Glutamatergic neuron (in vitro differentiated cells): Measurements from ENCODE around the gene PGLYRP3. TPM values are rescaled to one million over a fixed set of nuclear protein-coding genes. Genes with fewer than 3 reads are reported as not detected.

Source experiments
- DNase-seq: peaks from one replicate; pipeline ENCODE4 v3.0.0; 2022
- H3K27ac Mint-ChIP-seq: one replicate; pipeline ENCODE4 v1.8.0; 2020; ENCODE audit warnings: mild to moderate bottlenecking, mixed read lengths, inconsistent platforms; ENCODE audit not compliant: unreplicated experiment
- H3K27me3 Mint-ChIP-seq: one replicate; pipeline ENCODE4 v1.8.0; 2020; ENCODE audit warnings: mild to moderate bottlenecking, moderate library complexity, mixed read lengths, inconsistent platforms; ENCODE audit not compliant: unreplicated experiment
- H3K36me3 Mint-ChIP-seq: one replicate; pipeline ENCODE4 v1.8.0; 2020; ENCODE audit warnings: mild to moderate bottlenecking, mixed read lengths, inconsistent platforms; ENCODE audit not compliant: unreplicated experiment
- H3K4me1 Mint-ChIP-seq: one replicate; pipeline ENCODE4 v1.8.0; 2020; ENCODE audit warnings: mild to moderate bottlenecking, low read depth, mixed read lengths, inconsistent platforms; ENCODE audit not compliant: unreplicated experiment
- H3K4me3 Mint-ChIP-seq: one replicate; pipeline ENCODE4 v1.8.0; 2020; ENCODE audit warnings: mild to moderate bottlenecking, mixed read lengths, inconsistent platforms; ENCODE audit not compliant: unreplicated experiment
- H3K9me3 Mint-ChIP-seq: one replicate; pipeline ENCODE4 v1.8.0; 2020; ENCODE audit warnings: mild to moderate bottlenecking, moderate library complexity, mixed read lengths, inconsistent platforms; ENCODE audit not compliant: unreplicated experiment
- total RNA-seq: library from RNA; stranded (reverse); fragmentation: NEBNext Ultra II Directional; extraction: Animal tissue kit (Norgen Biotek cat#: 25700); gene quantifications from one replicate; pipeline ENCODE4 v1.2.1, GENCODE V29; 2021; ENCODE audit not compliant: unreplicated experiment
- TF ChIP-seq, protein P1 (sequence below): fragments of 200-600 bp; sonication (generic); IDR thresholded peaks from one replicate; pipeline ENCODE4 v1.5.0; 2021; ENCODE audit not compliant: partially characterized antibody, unreplicated experiment

PGLYRP3 gene
- total RNA-seq, 1 donor from 2014 or later = not detected

DNA sequence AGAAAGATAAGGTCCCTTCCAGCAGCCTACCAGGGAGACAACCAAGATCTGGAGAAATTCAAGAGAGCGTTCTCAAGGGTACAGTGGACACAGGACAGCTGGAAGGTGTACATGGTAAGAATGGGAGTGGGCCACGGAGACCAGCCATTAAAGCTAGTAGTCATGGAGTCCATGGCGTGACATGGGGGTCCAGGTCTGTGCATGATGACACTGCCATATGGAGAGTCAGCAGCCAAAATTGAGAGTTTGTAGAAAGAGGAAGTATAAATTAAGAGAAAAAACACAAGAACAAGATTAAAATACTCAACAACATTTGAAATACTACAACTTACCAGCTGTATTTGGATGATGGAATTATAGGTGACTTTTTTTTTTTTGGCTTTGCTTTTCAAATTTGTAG is 61.2 kb downstream of the PGLYRP3 start:
- no peak for DNase-seq
- TF ChIP-seq, protein P1, sequence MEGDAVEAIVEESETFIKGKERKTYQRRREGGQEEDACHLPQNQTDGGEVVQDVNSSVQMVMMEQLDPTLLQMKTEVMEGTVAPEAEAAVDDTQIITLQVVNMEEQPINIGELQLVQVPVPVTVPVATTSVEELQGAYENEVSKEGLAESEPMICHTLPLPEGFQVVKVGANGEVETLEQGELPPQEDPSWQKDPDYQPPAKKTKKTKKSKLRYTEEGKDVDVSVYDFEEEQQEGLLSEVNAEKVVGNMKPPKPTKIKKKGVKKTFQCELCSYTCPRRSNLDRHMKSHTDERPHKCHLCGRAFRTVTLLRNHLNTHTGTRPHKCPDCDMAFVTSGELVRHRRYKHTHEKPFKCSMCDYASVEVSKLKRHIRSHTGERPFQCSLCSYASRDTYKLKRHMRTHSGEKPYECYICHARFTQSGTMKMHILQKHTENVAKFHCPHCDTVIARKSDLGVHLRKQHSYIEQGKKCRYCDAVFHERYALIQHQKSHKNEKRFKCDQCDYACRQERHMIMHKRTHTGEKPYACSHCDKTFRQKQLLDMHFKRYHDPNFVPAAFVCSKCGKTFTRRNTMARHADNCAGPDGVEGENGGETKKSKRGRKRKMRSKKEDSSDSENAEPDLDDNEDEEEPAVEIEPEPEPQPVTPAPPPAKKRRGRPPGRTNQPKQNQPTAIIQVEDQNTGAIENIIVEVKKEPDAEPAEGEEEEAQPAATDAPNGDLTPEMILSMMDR = no peak
- H3K36me3 Mint-ChIP-seq = no peaks in the 10 kb centered on the region
- peaks cover 8% of the 10 kb centered on the region for H3K27me3 Mint-ChIP-seq
- H3K27ac Mint-ChIP-seq = no peak overlapping the region
- H3K4me1 Mint-ChIP-seq = no peaks in the 10 kb centered on the region
- H3K4me3 Mint-ChIP-seq = no peak overlapping the region
- H3K9me3 Mint-ChIP-seq = peaks cover 6% of the 10 kb centered on the region

DNA sequence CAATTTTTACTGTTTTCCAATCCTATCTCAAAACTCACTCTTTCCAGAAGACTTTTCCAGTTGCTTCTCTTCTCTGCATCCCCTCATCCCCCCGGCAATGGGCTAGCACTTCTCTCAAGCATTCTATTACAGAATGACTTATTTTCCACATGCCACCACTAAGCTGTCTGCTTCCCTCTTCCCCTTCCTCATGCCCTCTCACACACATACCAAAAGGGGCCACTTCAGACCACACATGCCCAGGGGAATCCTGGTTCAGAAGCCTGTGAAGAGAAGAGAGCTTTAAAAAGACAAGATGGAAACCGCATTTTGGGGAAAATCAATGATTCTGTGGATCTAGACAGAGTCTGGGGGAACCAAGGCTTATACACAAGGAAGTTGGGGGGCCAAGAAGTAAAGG is 61.7 kb downstream of the PGLYRP3 start:
- Mint-ChIP-seq H3K9me3 (peaks cover 6% of the 10 kb centered on the region), H3K27ac (no peak overlapping the region), H3K4me1 (no peaks in the 10 kb centered on the region), H3K27me3 (peaks cover 7% of the 10 kb centered on the region), H3K4me3 (no peak overlapping the region), H3K36me3 (no peaks in the 10 kb centered on the region)
- DNase-seq = no peak
- TF ChIP-seq, protein P1 = no peak

DNA sequence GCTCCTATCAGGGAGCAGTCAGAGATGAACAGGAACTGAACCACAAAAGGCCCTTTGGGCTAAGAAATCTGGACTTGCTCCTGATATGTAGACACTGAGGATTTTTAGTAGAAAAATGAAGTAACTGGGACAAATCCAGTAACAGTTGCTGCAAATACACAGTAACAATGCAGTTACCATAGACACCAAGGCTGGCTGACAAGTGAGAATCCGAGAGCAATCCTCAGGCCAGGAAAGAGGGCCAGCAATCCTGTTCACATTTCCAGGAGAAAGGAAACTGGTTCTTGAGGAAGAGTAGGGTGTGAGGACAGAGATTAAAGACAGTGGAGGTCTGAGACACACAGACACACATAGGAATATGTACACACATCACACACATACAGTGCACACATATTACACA is 62.6 kb downstream of the PGLYRP3 start:
- Mint-ChIP-seq H3K36me3 (no peaks in the 10 kb centered on the region), H3K4me1 (no peaks in the 10 kb centered on the region), H3K27ac (no peak overlapping the region), H3K4me3 (no peak overlapping the region), H3K9me3 (peaks cover 4% of the 10 kb centered on the region), H3K27me3 (peaks cover 4% of the 10 kb centered on the region)
- TF ChIP-seq, protein P1 = no peak
- no peak for DNase-seq

DNA sequence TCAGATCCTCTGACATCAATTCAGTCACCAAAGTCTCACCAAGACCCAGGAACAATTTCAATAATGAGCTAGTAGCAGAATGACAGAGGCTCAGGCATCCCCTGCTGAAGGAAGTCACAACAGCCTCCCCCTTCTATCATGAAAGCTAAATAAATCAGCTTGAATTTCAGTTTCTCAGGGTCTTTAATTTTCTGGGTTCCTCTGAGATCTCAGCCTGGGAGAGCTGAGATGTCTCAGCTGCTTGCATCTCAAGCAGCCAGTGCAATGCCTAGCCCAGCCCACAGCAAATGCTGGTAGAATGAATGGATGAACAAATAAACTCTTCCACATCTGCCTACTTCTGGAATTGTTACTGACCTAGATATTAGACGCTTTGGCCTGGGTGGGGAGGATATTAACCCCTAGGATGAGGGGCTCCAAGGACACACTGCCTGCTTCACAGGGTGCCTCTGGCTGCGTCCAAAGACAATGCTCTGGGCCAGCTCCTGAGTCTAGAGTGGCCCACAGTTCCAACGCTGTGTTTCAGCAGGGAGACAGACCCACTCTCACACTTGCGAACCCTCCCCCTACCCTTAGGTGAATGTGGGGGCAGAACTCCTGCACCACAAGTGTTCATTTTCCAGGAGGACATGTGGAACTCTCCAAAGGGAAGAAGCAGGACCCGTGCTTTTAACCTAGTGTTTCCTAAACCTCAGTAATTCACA is 64.4 kb downstream of the PGLYRP3 start:
- H3K36me3 Mint-ChIP-seq = no peaks in the 10 kb centered on the region
- no peak overlapping the region for H3K27ac Mint-ChIP-seq
- H3K27me3 Mint-ChIP-seq = peaks cover 1% of the 10 kb centered on the region
- no peaks in the 10 kb centered on the region for H3K4me1 Mint-ChIP-seq
- TF ChIP-seq, protein P1 = no peak
- no peak overlapping the region for H3K4me3 Mint-ChIP-seq
- H3K9me3 Mint-ChIP-seq = peaks cover 6% of the 10 kb centered on the region
- no peak for DNase-seq

Other genes starting within 250 kb of the PGLYRP3 start
- gene SPRR2B, start 241.3 kb downstream of the PGLYRP3 start, total RNA-seq = not detected
- not detected for gene SPRR2E, start 218.4 kb downstream of the PGLYRP3 start, total RNA-seq
- gene SPRR2F, start 199.4 kb downstream of the PGLYRP3 start, total RNA-seq = not detected
- gene SPRR2G, start 162.1 kb downstream of the PGLYRP3 start, total RNA-seq = not detected
- gene LELP1, start 109.5 kb downstream of the PGLYRP3 start, total RNA-seq = not detected
- gene PRR9, start 95.4 kb downstream of the PGLYRP3 start, total RNA-seq = not detected
- gene LORICRIN, start 53.3 kb downstream of the PGLYRP3 start, total RNA-seq = not detected
- not detected for gene PGLYRP4, start 35.9 kb upstream of the PGLYRP3 start, total RNA-seq
- not detected for gene S100A9, start 44.9 kb upstream of the PGLYRP3 start, total RNA-seq
- not detected for gene S100A12, start 62.7 kb upstream of the PGLYRP3 start, total RNA-seq
- gene S100A8, start 78.1 kb upstream of the PGLYRP3 start, total RNA-seq = not detected
- not detected for gene S100A7A, start 103.6 kb upstream of the PGLYRP3 start, total RNA-seq
- gene S100A7, start 147.7 kb upstream of the PGLYRP3 start, total RNA-seq = not detected
- gene S100A6, start 223.0 kb upstream of the PGLYRP3 start, total RNA-seq = 41.9 TPM
- gene S100A5, start 228.0 kb upstream of the PGLYRP3 start, total RNA-seq = not detected
- gene S100A4, start 232.9 kb upstream of the PGLYRP3 start, total RNA-seq = 4.7 TPM
- gene S100A3, start 236.3 kb upstream of the PGLYRP3 start, total RNA-seq = not detected